GM12891 (cell line): ENCODE measurements around the gene GPATCH2.

ENCODE experiments used
- POLR2A ChIP-seq: IDR thresholded peaks from 2 replicates; pipeline ENCODE4 v1.6.1; 2011; ENCODE audit warnings: low read depth, low read length, control low read depth
- POLR2AphosphoS5 ChIP-seq: IDR thresholded peaks from 2 replicates; pipeline ENCODE4 v1.6.1; 2011; ENCODE audit warnings: low read depth, low read length, control low read depth
- SPI1 ChIP-seq: IDR thresholded peaks from 2 replicates; pipeline ENCODE4 v1.6.1; 2011; ENCODE audit warnings: low read depth, low read length, control low read depth

DNA sequence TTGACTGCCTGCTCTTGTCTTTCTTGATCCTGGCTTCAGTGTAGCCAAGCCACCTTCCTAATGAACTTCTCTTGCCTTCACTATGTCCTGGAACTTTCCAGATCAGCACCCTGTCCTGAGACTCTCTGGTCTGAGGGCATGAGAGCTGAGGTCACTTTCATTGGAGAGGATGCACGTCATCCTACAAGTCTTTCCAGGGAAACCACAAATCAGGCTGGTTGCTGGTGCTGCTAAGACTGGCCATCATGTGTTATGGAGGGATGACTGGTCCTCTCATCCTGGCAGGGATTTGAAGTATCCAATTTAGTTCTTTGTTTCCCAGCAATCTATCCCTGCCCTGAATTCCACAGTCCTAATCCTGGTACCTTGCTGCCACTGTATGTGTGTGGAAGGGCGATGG, 228.6 kb downstream of the GPATCH2 start:
- TF ChIP-seq POLR2A (no peak), POLR2AphosphoS5 (no peak), SPI1 (no peak)
